PC-9 (cell line): ENCODE measurements around the gene F7. TPM values are rescaled to one million over a fixed set of nuclear protein-coding genes. Genes with fewer than 3 reads are reported as not detected.

Source experiments
- BruUV-seq: library from RNA; stranded (reverse); fragments of 400-500 nt; replicated peaks from 2 replicates; lab custom pipeline; 2021; lab: Mats Ljungman, UMichigan
- CTCF ChIA-PET: fragments of 300-600 bp; sonication (Branson Sonifier 250); formaldehyde crosslinking; loops from one replicate; lab custom pipeline; 2022; ENCODE audit warnings: antibody characterized with exemption; lab: Charles Lee
- POLR2A ChIA-PET: fragments of 300-600 bp; sonication (Branson Sonifier 250); formaldehyde crosslinking; loops from one replicate; lab custom pipeline; 2022; ENCODE audit warnings: antibody characterized with exemption; ENCODE audit not compliant: unreplicated experiment; lab: Charles Lee
- DNase-seq, 2 experiments: peaks; one replicate each; pipeline versions ENCODE4 v3.0.0 to v3.0.0-alpha.2; 2015 to 2022; ENCODE audit warnings: mixed read lengths in 1 of 2
- H2AFZ ChIP-seq: fragments of 200-600 bp; sonication (generic); 2 replicates; pipeline ENCODE4 v1.8.1; 2017; ENCODE audit warnings: antibody characterized with exemption
- H3F3A ChIP-seq: fragments of 200-600 bp; sonication (generic); 2 replicates; pipeline ENCODE4 v1.8.1; 2017; ENCODE audit warnings: antibody characterized with exemption, mild to moderate bottlenecking, low read depth; ENCODE audit not compliant: insufficient read depth
- H3K27ac ChIP-seq: fragments of 200-600 bp; sonication (generic); 2 replicates; pipeline ENCODE4 v1.6.1; 2016; ENCODE audit warnings: mixed run types
- H3K27me3 ChIP-seq: fragments of 200-600 bp; sonication (generic); 2 replicates; pipeline ENCODE4 v1.6.1; 2016; ENCODE audit warnings: low read depth, mixed run types; ENCODE audit not compliant: insufficient read depth
- H3K36me3 ChIP-seq: fragments of 200-600 bp; sonication (generic); 2 replicates; pipeline ENCODE4 v1.6.1; 2016; ENCODE audit warnings: low read depth, mixed run types
- H3K4me1 ChIP-seq: fragments of 200-600 bp; sonication (generic); replicated peaks from 2 replicates; pipeline ENCODE4 v1.6.1; 2016; ENCODE audit warnings: mixed run types; ENCODE audit not compliant: insufficient read depth
- H3K4me2 ChIP-seq: fragments of 200-600 bp; sonication (generic); 2 replicates; pipeline ENCODE4 v1.6.1; 2017; ENCODE audit warnings: mixed run types
- H3K4me3 ChIP-seq: fragments of 200-600 bp; sonication (generic); 2 replicates; pipeline ENCODE4 v1.6.1; 2016; ENCODE audit warnings: mixed run types
- H3K79me2 ChIP-seq: fragments of 200-600 bp; sonication (generic); 2 replicates; pipeline ENCODE4 v1.6.1; 2017; ENCODE audit warnings: low read depth, mixed run types
- H3K9me2 ChIP-seq: fragments of 200-600 bp; sonication (generic); 2 replicates; pipeline ENCODE4 v1.8.1; 2017; ENCODE audit warnings: mild to moderate bottlenecking; ENCODE audit not compliant: insufficient read depth
- H3K9me3 ChIP-seq: fragments of 200-600 bp; sonication (generic); 2 replicates; pipeline ENCODE4 v1.8.1; 2016; ENCODE audit warnings: low read depth; ENCODE audit not compliant: insufficient read depth
- H4K20me1 ChIP-seq: fragments of 200-600 bp; sonication (generic); 2 replicates; pipeline ENCODE4 v1.8.1; 2017; ENCODE audit not compliant: insufficient read depth
- CTCF ChIP-seq: fragments of 200-600 bp; sonication (generic); conservative IDR thresholded peaks from 2 replicates; pipeline ENCODE4 v1.6.1; 2017; ENCODE audit warnings: mixed run types, antibody characterized with exemption, mild to moderate bottlenecking, moderate library complexity
- EZH2 ChIP-seq: fragments of 200-600 bp; sonication (generic); IDR thresholded peaks from 2 replicates; pipeline ENCODE4 v1.8.0; 2017; ENCODE audit warnings: antibody characterized with exemption, low read depth
- intact Hi-C: fragments of 100-400 bp; cut with micrococcal nuclease; formaldehyde crosslinking; loops from one replicate; pipeline ENCODE4 v1.10.0; 2022; ENCODE audit not compliant: unreplicated experiment
- total RNA-seq: library from RNA; stranded (reverse); gene quantifications from 2 replicates; pipeline ENCODE4 v1.2.3, GENCODE V29; 2021

Gene F7
- total RNA-seq, 1 experiment from 2014 or later, result not detected

- H3K9me3 ChIP-seq, result no peaks in the 10 kb centered on the region
- no peak overlapping the region for H3K27ac ChIP-seq
- no peaks in the 10 kb centered on the region for H3K9me2 ChIP-seq
- no peak overlapping the region for H2AFZ ChIP-seq
- H3F3A ChIP-seq, result no peaks in the 10 kb centered on the region
- H3K4me2 ChIP-seq, result no peak overlapping the region
- H3K79me2 ChIP-seq, result no peaks in the 10 kb centered on the region
- CTCF ChIA-PET, result no interaction called here
- no peaks in the 10 kb centered on the region for H3K4me1 ChIP-seq
- H3K27me3 ChIP-seq, result peaks cover 27% of the 10 kb centered on the region
- no peak for TF ChIP-seq EZH2
- TF ChIP-seq CTCF, result no peak
- intact Hi-C loops, result no loop called here
- H3K36me3 ChIP-seq, result no peaks in the 10 kb centered on the region
- BruUV-seq, result no TSS peak
- H4K20me1 ChIP-seq, result no peaks in the 10 kb centered on the region
- POLR2A ChIA-PET, result no interaction called here
- DNase-seq, result no peak
- no peak overlapping the region for H3K4me3 ChIP-seq
Measured at GRCh38 chr13:113112893-113113845, 7.6 kb downstream of the F7 start.

DNA sequence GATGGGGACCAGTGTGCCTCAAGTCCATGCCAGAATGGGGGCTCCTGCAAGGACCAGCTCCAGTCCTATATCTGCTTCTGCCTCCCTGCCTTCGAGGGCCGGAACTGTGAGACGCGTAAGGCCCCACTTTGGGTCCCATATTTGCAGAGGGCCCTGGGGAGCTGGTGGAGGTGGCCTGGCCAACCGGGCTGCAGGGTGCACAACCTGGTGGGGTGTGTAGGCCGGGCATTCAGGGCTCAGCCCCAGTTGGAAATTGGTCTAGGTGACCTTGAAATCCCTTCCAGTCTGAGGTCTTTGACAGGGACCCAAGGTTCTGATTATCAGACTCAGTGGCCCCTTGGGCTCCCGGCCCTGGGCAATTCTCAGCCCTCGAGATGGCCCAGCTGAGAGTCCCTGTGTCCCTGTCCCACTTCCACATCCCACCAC is 8.3 kb downstream of the F7 start:
- CTCF ChIA-PET, result no interaction called here
- intact Hi-C loops, result no loop called here
- Histone ChIP-seq H3K4me3 (no peak overlapping the region), H3K4me2 (no peak overlapping the region), H2AFZ (no peak overlapping the region), H3K4me1 (no peaks in the 10 kb centered on the region), H3K27me3 (peaks cover 34% of the 10 kb centered on the region), H4K20me1 (no peaks in the 10 kb centered on the region), H3F3A (no peaks in the 10 kb centered on the region), H3K9me2 (no peaks in the 10 kb centered on the region), H3K79me2 (no peaks in the 10 kb centered on the region), H3K9me3 (no peaks in the 10 kb centered on the region), H3K27ac (no peak overlapping the region), H3K36me3 (no peaks in the 10 kb centered on the region)
- POLR2A ChIA-PET, result no interaction called here
- TF ChIP-seq CTCF, result no peak
- TF ChIP-seq EZH2, result no peak
- BruUV-seq, result no TSS peak
- DNase-seq, result no peak

- no TSS peak for BruUV-seq
- POLR2A ChIA-PET, result no interaction called here
Measured at GRCh38 chr13:113114511-113115362, 9.1 kb downstream of the F7 start.

More at GRCh38 chr13:113114511-113115362, 9.1 kb downstream of the F7 start:
- H3K27me3 ChIP-seq, result peaks cover 43% of the 10 kb centered on the region
- H3K36me3 ChIP-seq, result no peaks in the 10 kb centered on the region
- no peaks in the 10 kb centered on the region for H3K9me3 ChIP-seq
- CTCF ChIA-PET, result no interaction called here
- H4K20me1 ChIP-seq, result no peaks in the 10 kb centered on the region
- DNase-seq, result no peak
- no peak overlapping the region for H3K4me2 ChIP-seq
- H3K79me2 ChIP-seq, result no peaks in the 10 kb centered on the region
- no peaks in the 10 kb centered on the region for H3K9me2 ChIP-seq
- no peak for TF ChIP-seq EZH2
- no peak for TF ChIP-seq CTCF
- H3K27ac ChIP-seq, result no peak overlapping the region
- intact Hi-C loops, result no loop called here
- no peak overlapping the region for H3K4me3 ChIP-seq
- no peaks in the 10 kb centered on the region for H3F3A ChIP-seq
- H2AFZ ChIP-seq, result no peak overlapping the region
- H3K4me1 ChIP-seq, result no peaks in the 10 kb centered on the region
